ENCODE results near the gene BRWD1. TPM values are rescaled to one million over a fixed set of nuclear protein-coding genes. Genes with fewer than 3 reads are reported as not detected.
"Not testable (repeated sequence)": the region's sequence is repeated elsewhere in the genome, so short reads cannot be mapped to it uniquely, and the experiment has no call there.

The BRWD1 gene
- total RNA-seq, 1 donor from 2014 or later: 142 TPM

DNA sequence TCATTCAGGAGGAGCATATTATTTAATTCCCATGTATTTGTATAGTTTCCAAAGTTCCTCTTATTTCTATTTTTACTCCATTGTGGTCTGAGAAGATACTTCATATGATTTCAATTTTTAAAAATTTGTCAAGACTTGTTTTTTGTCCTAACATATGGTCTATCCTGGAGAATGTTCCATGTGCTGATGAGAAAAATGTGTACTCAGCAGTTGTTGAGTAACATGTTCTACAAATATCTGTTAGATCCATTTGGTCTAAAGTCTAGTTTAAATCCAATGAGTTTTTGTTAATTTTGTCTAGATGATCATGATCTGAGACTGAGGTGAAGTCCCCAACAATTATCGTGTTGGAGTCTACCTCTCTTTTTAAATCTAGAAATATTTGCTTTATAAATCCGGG is 144.6 kb downstream of the BRWD1 start:
- Histone ChIP-seq H3K27me3 (ENCODE audit: control insufficient read depth in 3 of 3, insufficient read depth in 3 of 3, low read length in 3 of 3) (no peaks in the 10 kb centered on the region), H3K36me3 (ENCODE audit: control insufficient read depth in 3 of 3, insufficient read depth in 3 of 3, low read length in 3 of 3) (peaks cover 5 to 19% (median 15%) of the 10 kb centered on the region in 3 donors), H3K27ac (ENCODE audit: low read depth, low read length) (no peak overlapping the region), H3K9ac (ENCODE audit: low read depth in 1 of 3, low read length in 3 of 3) (no peak overlapping the region), H3K4me1 (ENCODE audit: control insufficient read depth in 3 of 3, insufficient read depth in 3 of 3, low read length in 3 of 3) (peaks cover 0 to 5% (median 0%) of the 10 kb centered on the region in 3 donors), H3K9me3 (ENCODE audit: control insufficient read depth in 3 of 3, low read length in 3 of 3) (peaks cover 0 to 7% (median 0%) of the 10 kb centered on the region in 3 donors), H3K4me3 (ENCODE audit: low read length in 3 of 3) (no peak overlapping the region)

- H3K27me3 ChIP-seq (ENCODE audit: control insufficient read depth in 3 of 3, insufficient read depth in 3 of 3, low read length in 3 of 3): no peaks in the 10 kb centered on the region
- H3K4me3 ChIP-seq (ENCODE audit: low read length in 3 of 3): no peak overlapping the region
- H3K27ac ChIP-seq (ENCODE audit: low read depth, low read length): no peak overlapping the region
- peaks cover 0 to 4% (median 0%) of the 10 kb centered on the region in 3 donors for H3K36me3 ChIP-seq (ENCODE audit: control insufficient read depth in 3 of 3, insufficient read depth in 3 of 3, low read length in 3 of 3)
- H3K9me3 ChIP-seq (ENCODE audit: control insufficient read depth in 3 of 3, low read length in 3 of 3): peaks cover 0 to 7% (median 0%) of the 10 kb centered on the region in 3 donors
- no peak overlapping the region for H3K9ac ChIP-seq (ENCODE audit: low read depth in 1 of 3, low read length in 3 of 3)
- H3K4me1 ChIP-seq (ENCODE audit: control insufficient read depth in 3 of 3, insufficient read depth in 3 of 3, low read length in 3 of 3): peaks cover 0 to 8% (median 0%) of the 10 kb centered on the region in 3 donors
Measured at GRCh38 chr21:39164523-39164922, 148.9 kb downstream of the BRWD1 start.

DNA sequence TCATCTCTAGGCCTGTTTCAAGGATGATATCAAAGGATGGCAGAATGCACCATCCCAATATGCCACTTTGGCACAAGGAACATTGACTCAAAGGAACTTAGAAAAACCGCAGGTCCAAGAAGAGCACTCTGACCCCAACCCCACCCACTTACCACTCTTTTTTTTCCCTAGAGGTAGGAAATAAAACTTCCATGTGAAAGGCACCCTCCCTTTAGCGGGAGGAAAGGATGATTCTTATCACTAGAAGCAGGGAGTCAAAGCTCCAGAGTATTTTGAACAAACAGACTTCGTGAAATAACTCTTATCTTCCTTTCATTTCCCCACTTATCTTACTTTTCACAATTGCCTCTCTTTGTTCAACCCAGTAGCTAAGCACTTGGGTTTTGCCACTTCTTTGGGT is 152.4 kb downstream of the BRWD1 start:
- Histone ChIP-seq H3K9ac (ENCODE audit: low read depth in 1 of 3, low read length in 3 of 3) (no peak overlapping the region), H3K4me3 (ENCODE audit: low read length in 3 of 3) (no peak overlapping the region), H3K36me3 (ENCODE audit: control insufficient read depth in 3 of 3, insufficient read depth in 3 of 3, low read length in 3 of 3) (no peaks in the 10 kb centered on the region), H3K4me1 (ENCODE audit: control insufficient read depth in 3 of 3, insufficient read depth in 3 of 3, low read length in 3 of 3) (peaks cover 0 to 10% (median 0%) of the 10 kb centered on the region in 3 donors), H3K27ac (ENCODE audit: low read depth, low read length) (no peak overlapping the region), H3K27me3 (ENCODE audit: control insufficient read depth in 3 of 3, insufficient read depth in 3 of 3, low read length in 3 of 3) (no peaks in the 10 kb centered on the region), H3K9me3 (ENCODE audit: control insufficient read depth in 3 of 3, low read length in 3 of 3) (peaks cover 0 to 7% (median 0%) of the 10 kb centered on the region in 3 donors)

DNA sequence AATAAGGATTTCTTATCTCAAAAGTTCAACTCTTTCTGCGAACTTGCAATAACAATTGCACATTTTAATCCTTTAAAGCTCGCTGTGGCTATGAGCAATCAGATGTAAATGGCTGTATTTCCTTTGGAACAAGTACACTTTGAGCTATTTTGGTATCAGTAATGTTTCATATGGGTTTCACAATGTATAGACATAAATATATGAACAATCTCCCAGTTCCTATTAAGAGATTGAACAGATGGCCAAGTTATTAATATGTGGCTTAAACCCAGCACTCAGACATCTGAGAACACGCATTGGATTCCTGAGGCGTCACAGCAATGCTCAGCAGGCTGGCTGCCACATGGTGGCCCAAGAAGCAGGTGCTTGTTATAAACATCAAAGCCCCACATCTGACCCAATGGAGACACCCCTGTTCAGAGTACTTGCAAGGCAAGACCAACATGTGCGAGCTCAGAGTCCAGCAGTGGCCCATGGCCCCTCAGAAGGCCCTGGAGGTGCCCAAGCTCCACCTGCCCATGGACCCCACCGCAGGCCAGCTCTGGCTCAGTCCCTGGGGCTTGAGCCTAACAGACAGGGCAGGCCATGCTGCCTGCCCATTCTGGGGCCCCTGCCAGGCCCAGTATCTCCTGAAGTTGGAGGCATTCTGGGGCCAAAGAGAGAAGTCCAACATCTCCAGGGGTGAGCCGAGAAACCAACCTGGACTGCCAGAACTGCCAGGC is 153.9 kb downstream of the BRWD1 start:
- Histone ChIP-seq H3K27me3 (ENCODE audit: control insufficient read depth in 3 of 3, insufficient read depth in 3 of 3, low read length in 3 of 3) (no peaks in the 10 kb centered on the region), H3K9me3 (ENCODE audit: control insufficient read depth in 3 of 3, low read length in 3 of 3) (peaks cover 0 to under 1% (median 0%) of the 10 kb centered on the region in 3 donors), H3K36me3 (ENCODE audit: control insufficient read depth in 3 of 3, insufficient read depth in 3 of 3, low read length in 3 of 3) (no peaks in the 10 kb centered on the region), H3K27ac (ENCODE audit: low read depth, low read length) (no peak overlapping the region), H3K9ac (ENCODE audit: low read depth in 1 of 3, low read length in 3 of 3) (no peak overlapping the region), H3K4me1 (ENCODE audit: control insufficient read depth in 3 of 3, insufficient read depth in 3 of 3, low read length in 3 of 3) (peaks cover 0 to 10% (median 0%) of the 10 kb centered on the region in 3 donors), H3K4me3 (ENCODE audit: low read length in 3 of 3) (no peak overlapping the region)

DNA sequence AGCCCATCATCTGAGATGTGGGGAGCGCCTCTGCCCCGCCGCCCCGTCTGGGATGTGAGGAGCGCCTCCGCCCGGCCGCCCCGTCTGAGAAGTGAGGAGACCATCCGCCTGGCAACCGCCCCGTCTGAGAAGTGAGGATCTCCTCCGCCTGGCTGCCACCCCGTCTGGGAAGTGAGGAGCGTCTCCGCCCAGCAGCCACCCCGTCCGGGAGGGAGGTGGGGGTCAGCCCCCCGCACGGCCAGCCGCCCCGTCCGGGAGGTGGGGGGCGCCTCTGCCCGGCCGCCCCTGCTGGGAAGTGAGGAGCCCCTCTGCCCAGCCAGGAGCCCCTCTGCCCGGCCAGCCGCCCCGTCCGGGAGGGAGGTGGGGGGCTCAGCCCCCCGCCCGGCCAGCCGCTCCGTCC is 156.2 kb downstream of the BRWD1 start:
- H3K4me1 ChIP-seq (ENCODE audit: control insufficient read depth in 3 of 3, insufficient read depth in 3 of 3, low read length in 3 of 3): peaks cover 0 to 20% (median 0%) of the 10 kb centered on the region in 3 donors
- H3K36me3 ChIP-seq (ENCODE audit: control insufficient read depth in 3 of 3, insufficient read depth in 3 of 3, low read length in 3 of 3); H3K9me3 ChIP-seq (ENCODE audit: control insufficient read depth in 3 of 3, low read length in 3 of 3); H3K4me3 ChIP-seq (ENCODE audit: low read length in 3 of 3); H3K9ac ChIP-seq (ENCODE audit: low read depth in 1 of 3, low read length in 3 of 3); H3K27me3 ChIP-seq (ENCODE audit: control insufficient read depth in 3 of 3, insufficient read depth in 3 of 3, low read length in 3 of 3); H3K27ac ChIP-seq (ENCODE audit: low read depth, low read length): not testable (repeated sequence)

DNA sequence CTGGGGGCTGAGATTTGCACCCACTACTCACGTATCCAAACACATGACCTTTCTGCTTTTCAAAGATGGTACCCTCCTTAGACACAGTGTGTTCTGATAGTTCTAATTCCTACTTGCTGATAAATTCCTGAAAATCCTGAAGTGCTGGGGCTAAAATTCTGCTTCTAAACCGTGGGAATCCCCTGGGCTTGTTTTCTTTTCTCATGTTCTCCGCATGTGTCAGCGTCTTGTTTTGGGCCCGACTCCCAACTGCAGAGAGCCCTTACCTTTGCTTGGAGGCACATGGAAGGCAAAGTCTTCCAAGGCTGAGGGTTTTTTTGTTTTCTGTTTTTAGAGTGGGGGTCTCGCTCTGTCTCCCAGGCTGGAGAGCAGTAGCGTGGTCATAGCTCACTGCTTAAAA is 157.4 kb downstream of the BRWD1 start:
- peaks cover 0 to 20% (median 0%) of the 10 kb centered on the region in 3 donors for H3K4me1 ChIP-seq (ENCODE audit: control insufficient read depth in 3 of 3, insufficient read depth in 3 of 3, low read length in 3 of 3)
- H3K27me3 ChIP-seq (ENCODE audit: control insufficient read depth in 3 of 3, insufficient read depth in 3 of 3, low read length in 3 of 3): no peaks in the 10 kb centered on the region
- H3K36me3 ChIP-seq (ENCODE audit: control insufficient read depth in 3 of 3, insufficient read depth in 3 of 3, low read length in 3 of 3): no peaks in the 10 kb centered on the region
- no peak overlapping the region for H3K4me3 ChIP-seq (ENCODE audit: low read length in 3 of 3)
- H3K9ac ChIP-seq (ENCODE audit: low read depth in 1 of 3, low read length in 3 of 3): no peak overlapping the region
- no peaks in the 10 kb centered on the region for H3K9me3 ChIP-seq (ENCODE audit: control insufficient read depth in 3 of 3, low read length in 3 of 3)
- H3K27ac ChIP-seq (ENCODE audit: low read depth, low read length): no peak overlapping the region

- Histone ChIP-seq H3K4me1 (ENCODE audit: control insufficient read depth in 3 of 3, insufficient read depth in 3 of 3, low read length in 3 of 3) (peaks cover 0 to 20% (median 0%) of the 10 kb centered on the region in 3 donors), H3K9me3 (ENCODE audit: control insufficient read depth in 3 of 3, low read length in 3 of 3) (no peaks in the 10 kb centered on the region), H3K9ac (ENCODE audit: low read depth in 1 of 3, low read length in 3 of 3) (no peak overlapping the region), H3K36me3 (ENCODE audit: control insufficient read depth in 3 of 3, insufficient read depth in 3 of 3, low read length in 3 of 3) (no peaks in the 10 kb centered on the region), H3K27ac (ENCODE audit: low read depth, low read length) (no peak overlapping the region), H3K4me3 (ENCODE audit: low read length in 3 of 3) (no peak overlapping the region), H3K27me3 (ENCODE audit: control insufficient read depth in 3 of 3, insufficient read depth in 3 of 3, low read length in 3 of 3) (no peaks in the 10 kb centered on the region)
Measured at GRCh38 chr21:39155578-39155977, 157.9 kb downstream of the BRWD1 start.

DNA sequence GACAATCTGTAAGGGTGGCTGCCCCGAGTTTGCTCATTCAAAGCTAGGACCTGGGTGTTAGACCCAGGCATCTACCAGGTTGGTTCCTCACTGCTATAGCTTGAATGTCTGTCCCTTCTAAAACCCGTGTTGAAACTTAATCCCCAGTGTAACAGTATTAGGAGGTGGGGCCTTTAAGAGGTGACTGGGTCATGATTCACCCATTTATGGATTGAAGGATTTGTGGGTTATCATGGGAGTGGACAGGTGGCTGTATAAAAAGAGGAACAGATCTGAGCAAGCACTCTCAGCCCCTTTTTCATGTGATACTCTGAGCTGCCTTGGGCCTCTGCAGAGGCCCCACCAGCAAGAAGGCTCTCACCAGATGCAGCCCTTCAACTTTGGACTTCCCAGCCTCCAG is 159.6 kb downstream of the BRWD1 start:
- H3K4me1 ChIP-seq (ENCODE audit: control insufficient read depth in 3 of 3, insufficient read depth in 3 of 3, low read length in 3 of 3): peaks cover 0 to 10% (median 0%) of the 10 kb centered on the region in 3 donors
- no peaks in the 10 kb centered on the region for H3K9me3 ChIP-seq (ENCODE audit: control insufficient read depth in 3 of 3, low read length in 3 of 3)
- H3K27me3 ChIP-seq (ENCODE audit: control insufficient read depth in 3 of 3, insufficient read depth in 3 of 3, low read length in 3 of 3): no peaks in the 10 kb centered on the region
- no peak overlapping the region for H3K27ac ChIP-seq (ENCODE audit: low read depth, low read length)
- H3K36me3 ChIP-seq (ENCODE audit: control insufficient read depth in 3 of 3, insufficient read depth in 3 of 3, low read length in 3 of 3): no peaks in the 10 kb centered on the region
- H3K9ac ChIP-seq (ENCODE audit: low read depth in 1 of 3, low read length in 3 of 3): no peak overlapping the region
- H3K4me3 ChIP-seq (ENCODE audit: low read length in 3 of 3): no peak overlapping the region

DNA sequence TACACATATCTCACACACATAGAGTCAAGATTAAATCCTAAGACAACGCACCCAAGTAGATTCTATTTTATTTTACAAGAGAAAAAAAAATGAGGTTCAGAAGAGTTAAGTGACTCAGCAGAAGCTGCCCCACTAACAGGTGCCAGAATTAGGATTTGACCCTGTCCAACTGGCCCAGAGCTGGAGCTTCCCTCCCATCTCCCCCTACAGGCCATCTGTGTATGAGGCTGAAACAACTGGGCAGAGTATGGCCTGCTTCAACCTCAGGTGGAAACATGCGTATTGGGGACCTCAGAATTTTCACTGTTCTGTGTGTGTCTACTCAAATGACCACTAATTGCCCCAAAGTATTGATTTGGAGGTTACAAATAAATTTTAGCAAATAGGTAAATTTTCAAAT is 160.1 kb downstream of the BRWD1 start:
- H3K9me3 ChIP-seq (ENCODE audit: control insufficient read depth in 3 of 3, low read length in 3 of 3): no peaks in the 10 kb centered on the region
- peaks cover 0 to 10% (median 0%) of the 10 kb centered on the region in 3 donors for H3K4me1 ChIP-seq (ENCODE audit: control insufficient read depth in 3 of 3, insufficient read depth in 3 of 3, low read length in 3 of 3)
- H3K4me3 ChIP-seq (ENCODE audit: low read length in 3 of 3): no peak overlapping the region
- H3K36me3 ChIP-seq (ENCODE audit: control insufficient read depth in 3 of 3, insufficient read depth in 3 of 3, low read length in 3 of 3): no peaks in the 10 kb centered on the region
- no peaks in the 10 kb centered on the region for H3K27me3 ChIP-seq (ENCODE audit: control insufficient read depth in 3 of 3, insufficient read depth in 3 of 3, low read length in 3 of 3)
- no peak overlapping the region for H3K9ac ChIP-seq (ENCODE audit: low read depth in 1 of 3, low read length in 3 of 3)
- no peak overlapping the region for H3K27ac ChIP-seq (ENCODE audit: low read depth, low read length)

DNA sequence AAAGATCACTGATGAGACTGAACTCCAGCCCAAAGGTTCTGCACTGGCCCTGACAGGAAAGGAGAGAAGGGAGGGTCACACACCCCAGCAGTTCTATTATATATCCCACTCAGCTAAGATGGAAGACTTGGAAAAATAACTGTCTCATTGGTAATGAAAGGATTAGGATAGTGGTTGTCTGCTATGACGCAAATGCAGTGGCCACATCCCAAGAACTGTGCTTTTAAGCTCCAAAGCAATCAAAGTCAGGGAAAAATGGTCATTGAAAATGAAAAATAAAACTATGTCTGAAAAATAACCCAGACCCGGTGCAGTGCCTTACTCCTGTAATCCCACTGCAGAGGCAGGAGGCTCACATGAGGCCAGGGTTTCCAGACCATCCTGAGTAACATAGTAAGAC is 161.2 kb downstream of the BRWD1 start:
- H3K9me3 ChIP-seq (ENCODE audit: control insufficient read depth in 3 of 3, low read length in 3 of 3): no peaks in the 10 kb centered on the region
- no peaks in the 10 kb centered on the region for H3K36me3 ChIP-seq (ENCODE audit: control insufficient read depth in 3 of 3, insufficient read depth in 3 of 3, low read length in 3 of 3)
- no peak overlapping the region for H3K4me3 ChIP-seq (ENCODE audit: low read length in 3 of 3)
- H3K27me3 ChIP-seq (ENCODE audit: control insufficient read depth in 3 of 3, insufficient read depth in 3 of 3, low read length in 3 of 3): no peaks in the 10 kb centered on the region
- no peak overlapping the region for H3K9ac ChIP-seq (ENCODE audit: low read depth in 1 of 3, low read length in 3 of 3)
- no peak overlapping the region for H3K27ac ChIP-seq (ENCODE audit: low read depth, low read length)
- peaks cover 0 to 10% (median 0%) of the 10 kb centered on the region in 3 donors for H3K4me1 ChIP-seq (ENCODE audit: control insufficient read depth in 3 of 3, insufficient read depth in 3 of 3, low read length in 3 of 3)
